Testis (tissue), 3 donors: ENCODE results near the gene NAPB. TPM values are rescaled to one million over a fixed set of nuclear protein-coding genes. Genes with fewer than 3 reads are reported as not detected.
"Not testable (repeated sequence)": the region's sequence is repeated elsewhere in the genome, so short reads cannot be mapped to it uniquely, and the experiment has no call there.

Experiments used
- DNase-seq: peaks from one replicate; pipeline ENCODE4 v3.0.0-alpha.2; 2019
- H3K27ac ChIP-seq, 2 donors: fragments of 200-600 bp; sonication (generic); one replicate each; pipeline ENCODE4 v1.5.1; 2019
- H3K27me3 ChIP-seq: fragments of 200-600 bp; sonication (generic); one replicate; pipeline ENCODE4 v1.5.1; 2019
- H3K36me3 ChIP-seq: fragments of 200-600 bp; sonication (generic); one replicate; pipeline ENCODE4 v1.5.1; 2017; ENCODE audit warnings: low read depth; ENCODE audit errors: missing control alignments
- H3K4me1 ChIP-seq: fragments of 200-600 bp; sonication (generic); one replicate; pipeline ENCODE4 v1.5.1; 2019
- H3K4me3 ChIP-seq, 2 donors: fragments of 200-600 bp; sonication (generic); one replicate each; pipeline ENCODE4 v1.5.1; 2017 to 2019
- H3K9me3 ChIP-seq: fragments of 200-600 bp; sonication (generic); one replicate; pipeline ENCODE4 v1.5.1; 2017
- CTCF ChIP-seq, 3 experiments: fragments of 450-650 bp in 2 of 3; fragments of 200-600 bp in 1 of 3; sonication (generic) in 1 of 3; IDR thresholded peaks; one replicate each; pipeline ENCODE4 v1.5.1; 2016 to 2019; ENCODE audit warnings: antibody characterized with exemption in 3 of 3, mild to moderate bottlenecking in 2 of 3, moderate library complexity in 1 of 3
- POLR2A ChIP-seq: fragments of 450-650 bp; IDR thresholded peaks from one replicate; pipeline ENCODE4 v1.6.1; 2017; ENCODE audit warnings: antibody characterized with exemption, mild to moderate bottlenecking, moderate library complexity
- WGBS, 2 donors: methylation state at CpG; one replicate each; pipeline ENCODE4 v1.1.5; 2018; 5-methylcytosine and 5-hydroxymethylcytosine counted together
- intact Hi-C: fragments of 100-400 bp; cut with DNase I; formaldehyde crosslinking; loops from one replicate; pipeline ENCODE4 v1.15.1; 2023; ENCODE audit warnings: low total_unique reads
- polyA plus RNA-seq: library from polyadenylated mRNA; stranded (reverse); fragments of 350-450 nt; fragmentation: Illumina TruSeq; extraction: RNeasy Lipid Tissue Mini Kit (QIAGEN cat#74804); gene quantifications from one replicate; pipeline ENCODE4 v1.2.3, GENCODE V29; 2014; ENCODE audit warnings: low read depth, low replicate concordance; ENCODE audit not compliant: insufficient read depth
- total RNA-seq, 2 donors: library from RNA; depleted of rRNA; stranded (reverse); fragments of >200 nt; gene quantifications; one replicate each; pipeline ENCODE4 v1.2.3, GENCODE V29; 2016

The NAPB gene
- total and polyA plus RNA-seq, 3 donors from 2014 or later = 14.7 to 40.4 (median 37.8) TPM

- Histone ChIP-seq H3K27me3 (no peaks in the 10 kb centered on the region), H3K4me1 (peaks cover 10% of the 10 kb centered on the region), H3K9me3 (no peaks in the 10 kb centered on the region), H3K27ac (peak overlapping the region; percentile 95 to 96), H3K4me3 (peak overlapping the region; percentile 89 to 98), H3K36me3 (no peaks in the 10 kb centered on the region)
- intact Hi-C loops = loop anchor here (10.0 kb wide), 1 partner anchor 274 kb away; no protein-coding TSS in a partner anchor
- 1% methylated on average over 36 to 64 of the region's 64 CpGs for whole genome bisulfite sequencing, 2 donors
- TF ChIP-seq CTCF (IDR thresholded peaks at IDR 0.05) (no peak), POLR2A (no peak)
- DNase-seq = peak; percentile 80
Measured at GRCh38 chr20:23350904-23351838, 70.1 kb downstream of the NAPB start.

- intact Hi-C loops = loop anchor here (10.0 kb wide), 1 partner anchor 274 kb away; no protein-coding TSS in a partner anchor
- Histone ChIP-seq H3K4me3 (peak within 1 kb of the TSS; percentile 89 to 98), H3K9me3 (no peaks in the 10 kb centered on the region), H3K4me1 (peaks cover 10% of the 10 kb centered on the region), H3K27ac (peak within 1 kb of the TSS; percentile 95 to 96), H3K27me3 (no peaks in the 10 kb centered on the region), H3K36me3 (no peaks in the 10 kb centered on the region)
- peak; percentile 98 for DNase-seq
- 1 to 2% methylated on average over 28 to 62 of the region's 65 CpGs for WGBS, 2 donors
- TF ChIP-seq POLR2A = peak; percentile 65
- peak in 1 of 3 experiments; percentile 28 for TF ChIP-seq CTCF (IDR thresholded peaks at IDR 0.05)
Measured at GRCh38 chr20:23350196-23350903, 70.9 kb downstream of the NAPB start, which contains the start of gene NXT1. NXT1 (plus strand) TSS chr20:23350791; CDS start chr20:23354042, 3,251 bp downstream.

- TF ChIP-seq CTCF (IDR thresholded peaks at IDR 0.05) (peak; percentile 44 to 79 (median 68)), POLR2A (no peak)
- Histone ChIP-seq H3K4me1 (peaks cover 10% of the 10 kb centered on the region), H3K4me3 (peak overlapping the region; percentile 89 to 98), H3K36me3 (no peaks in the 10 kb centered on the region), H3K9me3 (no peaks in the 10 kb centered on the region), H3K27me3 (no peaks in the 10 kb centered on the region), H3K27ac (peak overlapping the region; percentile 95 to 96)
- intact Hi-C loops = loop anchor here (10.0 kb wide), 1 partner anchor 275 kb away; no protein-coding TSS in a partner anchor
- peak; percentile 90 for DNase-seq
- WGBS, 2 donors = 3 to 4% methylated on average over 23 of the region's 23 CpGs
Measured at GRCh38 chr20:23349338-23350195, 71.7 kb downstream of the NAPB start.

GRCh38 chr20:23348510-23348909 is 72.8 kb downstream of the NAPB start:
- H3K27ac ChIP-seq, H3K36me3 ChIP-seq, H3K9me3 ChIP-seq, DNase-seq, intact Hi-C loops, H3K4me3 ChIP-seq, H3K27me3 ChIP-seq: not testable (repeated sequence)
- 71% methylated on average over 6 of the region's 6 CpGs for WGBS, 2 donors
- peaks cover 10% of the 10 kb centered on the region for H3K4me1 ChIP-seq
